ENCODE measurements around the gene CNTN4.

The CNTN4 gene

GRCh38 chr3:2547049-2547448, 448.4 kb downstream of the CNTN4 start:
- CTCF ChIA-PET, result no interaction called here
- POLR2A ChIA-PET, result no interaction called here
- no peak for TF ChIP-seq FOXA1 (IDR thresholded peaks at IDR 0.05)
- no peak for TF ChIP-seq BHLHE40 (IDR thresholded peaks at IDR 0.05; ENCODE audit: borderline replicate concordance)
- TF ChIP-seq ARNT (IDR thresholded peaks at IDR 0.05), result no peak
- no peak for TF ChIP-seq SP1 (IDR thresholded peaks at IDR 0.05)
- TF ChIP-seq PKNOX1 (IDR thresholded peaks at IDR 0.05), result no peak
- TF ChIP-seq LEF1 (IDR thresholded peaks at IDR 0.05; ENCODE audit: borderline replicate concordance), result no peak
- TF ChIP-seq ZNF384 (IDR thresholded peaks at IDR 0.05), result no peak
- DNase-seq (ENCODE audit: extremely low spot score), result no peak

GRCh38 chr3:2554656-2555055, 456.0 kb downstream of the CNTN4 start:
- no peak for DNase-seq (ENCODE audit: extremely low spot score)
- ChIA-PET POLR2A (no interaction called here), CTCF (no interaction called here)
- no peak for TF ChIP-seq L3MBTL2 (conservative IDR thresholded peaks at IDR 0.05)

- no peak for DNase-seq (ENCODE audit: extremely low spot score)
- ChIA-PET CTCF (no interaction called here), POLR2A (no interaction called here)
- TF ChIP-seq HDGF (IDR thresholded peaks at IDR 0.05; ENCODE audit: borderline replicate concordance) (no peak), BHLHE40 (IDR thresholded peaks at IDR 0.05; ENCODE audit: borderline replicate concordance) (no peak), ELF4 (IDR thresholded peaks at IDR 0.05) (no peak), FOXK2 (IDR thresholded peaks at IDR 0.05) (no peak), TARDBP (IDR thresholded peaks at IDR 0.05) (no peak), FOXM1 (IDR thresholded peaks at IDR 0.05; ENCODE audit: borderline replicate concordance) (no peak), CTBP1 (IDR thresholded peaks at IDR 0.05; ENCODE audit: borderline replicate concordance) (no peak), FOXA1 (IDR thresholded peaks at IDR 0.05) (no peak), SUZ12 (IDR thresholded peaks at IDR 0.05) (no peak), ZNF384 (IDR thresholded peaks at IDR 0.05) (no peak), ARNT (IDR thresholded peaks at IDR 0.05) (no peak), LEF1 (IDR thresholded peaks at IDR 0.05; ENCODE audit: borderline replicate concordance) (no peak), SP1 (IDR thresholded peaks at IDR 0.05) (no peak), PKNOX1 (IDR thresholded peaks at IDR 0.05) (no peak), L3MBTL2 (conservative IDR thresholded peaks at IDR 0.05) (no peak), NFRKB (IDR thresholded peaks at IDR 0.05) (no peak)
These were observed 460.1 kb downstream of the CNTN4 start for GRCh38 chr3:2558796-2559195.

- TF ChIP-seq HDGF (IDR thresholded peaks at IDR 0.05; ENCODE audit: borderline replicate concordance), result no peak
- TF ChIP-seq BHLHE40 (IDR thresholded peaks at IDR 0.05; ENCODE audit: borderline replicate concordance), result no peak
- no peak for TF ChIP-seq FOXA1 (IDR thresholded peaks at IDR 0.05)
- no peak for TF ChIP-seq FOXK2 (IDR thresholded peaks at IDR 0.05)
- TF ChIP-seq LEF1 (IDR thresholded peaks at IDR 0.05; ENCODE audit: borderline replicate concordance), result no peak
- TF ChIP-seq ARNT (IDR thresholded peaks at IDR 0.05), result no peak
- no peak for TF ChIP-seq SUZ12 (IDR thresholded peaks at IDR 0.05)
- CTCF ChIA-PET, result no interaction called here
- DNase-seq (ENCODE audit: extremely low spot score), result no peak
- POLR2A ChIA-PET, result no interaction called here
These were observed 468.8 kb downstream of the CNTN4 start for GRCh38 chr3:2567451-2567850.

GRCh38 chr3:2568156-2568555, 469.5 kb downstream of the CNTN4 start:
- DNase-seq (ENCODE audit: extremely low spot score), result no peak
- ChIA-PET POLR2A (no interaction called here), CTCF (no interaction called here)
- no peak for TF ChIP-seq SP1 (IDR thresholded peaks at IDR 0.05)
- TF ChIP-seq PKNOX1 (IDR thresholded peaks at IDR 0.05), result no peak
- TF ChIP-seq HDGF (IDR thresholded peaks at IDR 0.05; ENCODE audit: borderline replicate concordance), result no peak
- no peak for TF ChIP-seq SUZ12 (IDR thresholded peaks at IDR 0.05)
- no peak for TF ChIP-seq ELF4 (IDR thresholded peaks at IDR 0.05)
- TF ChIP-seq FOXA1 (IDR thresholded peaks at IDR 0.05), result no peak
- TF ChIP-seq L3MBTL2 (conservative IDR thresholded peaks at IDR 0.05), result no peak
- no peak for TF ChIP-seq FOXK2 (IDR thresholded peaks at IDR 0.05)
- no peak for TF ChIP-seq FOXM1 (IDR thresholded peaks at IDR 0.05; ENCODE audit: borderline replicate concordance)
- no peak for TF ChIP-seq BHLHE40 (IDR thresholded peaks at IDR 0.05; ENCODE audit: borderline replicate concordance)
- TF ChIP-seq CTBP1 (IDR thresholded peaks at IDR 0.05; ENCODE audit: borderline replicate concordance), result no peak
- no peak for TF ChIP-seq ARNT (IDR thresholded peaks at IDR 0.05)
- no peak for TF ChIP-seq NFRKB (IDR thresholded peaks at IDR 0.05)
- no peak for TF ChIP-seq ZNF384 (IDR thresholded peaks at IDR 0.05)
- TF ChIP-seq LEF1 (IDR thresholded peaks at IDR 0.05; ENCODE audit: borderline replicate concordance), result no peak

GRCh38 chr3:2568929-2569328, 470.3 kb downstream of the CNTN4 start:
- ChIA-PET POLR2A (no interaction called here), CTCF (no interaction called here)

GRCh38 chr3:2577571-2577970, 478.9 kb downstream of the CNTN4 start:
- ChIA-PET POLR2A (no interaction called here), CTCF (no interaction called here)
- TF ChIP-seq NFRKB (IDR thresholded peaks at IDR 0.05), result no peak
- TF ChIP-seq L3MBTL2 (conservative IDR thresholded peaks at IDR 0.05), result no peak
- DNase-seq (ENCODE audit: extremely low spot score), result no peak

More at GRCh38 chr3:2568929-2569328, 470.3 kb downstream of the CNTN4 start:
- TF ChIP-seq SP1 (IDR thresholded peaks at IDR 0.05), result no peak
- TF ChIP-seq LEF1 (IDR thresholded peaks at IDR 0.05; ENCODE audit: borderline replicate concordance), result no peak
- no peak for TF ChIP-seq ELF4 (IDR thresholded peaks at IDR 0.05)
- no peak for TF ChIP-seq FOXM1 (IDR thresholded peaks at IDR 0.05; ENCODE audit: borderline replicate concordance)
- no peak for TF ChIP-seq HDGF (IDR thresholded peaks at IDR 0.05; ENCODE audit: borderline replicate concordance)
- no peak for TF ChIP-seq FOXA1 (IDR thresholded peaks at IDR 0.05)
- no peak for TF ChIP-seq TARDBP (IDR thresholded peaks at IDR 0.05)
- DNase-seq (ENCODE audit: extremely low spot score), result no peak

All from HEK293T (cell line).